Right lobe of liver (tissue), 4 donors: ENCODE data around the gene CA11.
"Not testable (repeated sequence)": the region's sequence is repeated elsewhere in the genome, so short reads cannot be mapped to it uniquely, and the experiment has no call there.

Experiments
- POLR2A ChIP-seq: fragments of 450-650 bp; IDR thresholded peaks from one replicate; pipeline ENCODE4 v1.6.1; 2017; ENCODE audit warnings: antibody characterized with exemption, mild to moderate bottlenecking
- TF ChIP-seq, protein P1 (sequence below), 4 donors: fragments of 200-600 bp in 3 of 4; fragments of 450-650 bp in 1 of 4; IDR thresholded peaks; one replicate each; pipeline versions ENCODE4 v1.5.1 to v1.8.0; 2016 to 2022; ENCODE audit warnings: antibody characterized with exemption in 4 of 4, mild to moderate bottlenecking in 2 of 4
- donor health status: DM: no; HTN: no; CAD: no.
- donor health status: DM: no; HTN: no; CAD: no.
- donor health status: DM: no; HTN: yes; CAD: no.

DNA sequence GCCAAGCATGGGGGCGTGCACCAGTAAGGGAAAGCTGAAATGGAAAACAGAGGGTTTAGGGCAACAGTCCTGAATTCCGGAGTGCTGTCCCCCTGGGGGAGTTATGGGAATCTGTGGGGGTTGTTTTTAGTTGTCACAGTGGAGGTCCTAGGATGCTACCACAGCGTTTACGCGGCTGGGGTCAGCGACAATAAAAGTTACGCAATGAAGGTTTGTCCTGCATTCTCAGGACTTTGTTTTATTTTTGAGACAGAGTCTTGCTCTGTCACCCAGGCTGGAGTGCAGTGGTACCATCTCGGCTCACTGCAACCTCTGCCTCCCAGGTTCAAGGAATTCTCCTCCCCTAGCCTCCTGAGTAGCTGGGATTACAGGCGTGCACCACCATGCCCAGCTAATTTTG lies 47.6 kb upstream of the CA11 start:
- not testable (repeated sequence) for TF ChIP-seq POLR2A
- TF ChIP-seq, protein P1, sequence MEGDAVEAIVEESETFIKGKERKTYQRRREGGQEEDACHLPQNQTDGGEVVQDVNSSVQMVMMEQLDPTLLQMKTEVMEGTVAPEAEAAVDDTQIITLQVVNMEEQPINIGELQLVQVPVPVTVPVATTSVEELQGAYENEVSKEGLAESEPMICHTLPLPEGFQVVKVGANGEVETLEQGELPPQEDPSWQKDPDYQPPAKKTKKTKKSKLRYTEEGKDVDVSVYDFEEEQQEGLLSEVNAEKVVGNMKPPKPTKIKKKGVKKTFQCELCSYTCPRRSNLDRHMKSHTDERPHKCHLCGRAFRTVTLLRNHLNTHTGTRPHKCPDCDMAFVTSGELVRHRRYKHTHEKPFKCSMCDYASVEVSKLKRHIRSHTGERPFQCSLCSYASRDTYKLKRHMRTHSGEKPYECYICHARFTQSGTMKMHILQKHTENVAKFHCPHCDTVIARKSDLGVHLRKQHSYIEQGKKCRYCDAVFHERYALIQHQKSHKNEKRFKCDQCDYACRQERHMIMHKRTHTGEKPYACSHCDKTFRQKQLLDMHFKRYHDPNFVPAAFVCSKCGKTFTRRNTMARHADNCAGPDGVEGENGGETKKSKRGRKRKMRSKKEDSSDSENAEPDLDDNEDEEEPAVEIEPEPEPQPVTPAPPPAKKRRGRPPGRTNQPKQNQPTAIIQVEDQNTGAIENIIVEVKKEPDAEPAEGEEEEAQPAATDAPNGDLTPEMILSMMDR (IDR thresholded peaks at IDR 0.05), result not testable (repeated sequence)
